Cerebellar nuclear complex (tissue), 1 donor: ENCODE measurements around the gene SARNP.
A peak's percentile ranks its signal among the peaks of the same experiment; 100 is the strongest.
"Not testable (repeated sequence)": the region's sequence is repeated elsewhere in the genome, so short reads cannot be mapped to it uniquely, and the experiment has no call there.

ENCODE experiments used
- DNase-seq, 2 experiments: peaks; one replicate each; lab custom pipeline; 2025; lab: John Stamatoyannopoulos, UW

The SARNP gene, protein sequence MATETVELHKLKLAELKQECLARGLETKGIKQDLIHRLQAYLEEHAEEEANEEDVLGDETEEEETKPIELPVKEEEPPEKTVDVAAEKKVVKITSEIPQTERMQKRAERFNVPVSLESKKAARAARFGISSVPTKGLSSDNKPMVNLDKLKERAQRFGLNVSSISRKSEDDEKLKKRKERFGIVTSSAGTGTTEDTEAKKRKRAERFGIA

DNA sequence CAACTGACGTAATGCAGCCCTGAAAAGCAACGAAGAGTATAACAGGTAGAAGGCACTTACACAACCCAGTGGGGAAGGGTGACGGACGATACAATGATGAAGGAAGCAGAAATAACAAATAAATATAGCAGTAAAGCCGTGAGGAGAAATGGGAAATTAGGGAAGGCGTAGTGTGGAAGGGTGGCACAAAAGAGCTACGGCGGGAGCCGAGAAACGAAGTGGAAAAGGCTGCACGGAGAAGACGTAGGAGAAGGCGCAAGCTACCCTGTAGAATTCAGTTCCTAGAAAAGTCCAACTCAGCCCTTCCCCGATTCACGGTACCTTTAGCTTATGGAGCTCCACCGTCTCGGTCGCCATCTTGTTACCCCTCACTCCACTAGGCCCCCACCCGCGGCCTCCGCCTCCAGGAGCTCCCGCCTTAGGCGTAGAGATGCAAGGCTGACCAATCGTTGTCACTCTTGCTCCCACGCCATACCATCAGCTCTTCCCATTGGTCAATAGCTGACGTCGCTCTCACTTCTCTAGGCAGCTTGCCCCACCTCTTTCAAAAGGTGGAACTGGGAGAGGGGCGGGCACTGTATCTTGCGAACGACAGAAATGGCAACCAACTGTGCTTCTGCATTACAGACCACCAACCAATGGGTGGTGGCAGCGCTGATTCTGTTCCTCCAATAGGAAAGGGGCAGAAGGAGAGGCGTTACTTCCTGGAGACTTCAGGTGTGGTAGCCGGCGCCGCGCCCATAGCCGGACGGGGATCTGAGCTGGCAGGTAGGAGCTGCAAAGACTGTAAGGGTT lies at the start of gene SARNP, which contains the start of gene ORMDL2:
TSS of gene SARNP (minus strand) at position 380 of the 795 bp plus-strand sequence. CDS start at position 357, 23 bp downstream.
TSS of gene ORMDL2 (plus strand) at position 697 of the 795 bp plus-strand sequence. CDS start 959 bp downstream, outside the sequence.
- DNase-seq: peak; percentile 100

DNA sequence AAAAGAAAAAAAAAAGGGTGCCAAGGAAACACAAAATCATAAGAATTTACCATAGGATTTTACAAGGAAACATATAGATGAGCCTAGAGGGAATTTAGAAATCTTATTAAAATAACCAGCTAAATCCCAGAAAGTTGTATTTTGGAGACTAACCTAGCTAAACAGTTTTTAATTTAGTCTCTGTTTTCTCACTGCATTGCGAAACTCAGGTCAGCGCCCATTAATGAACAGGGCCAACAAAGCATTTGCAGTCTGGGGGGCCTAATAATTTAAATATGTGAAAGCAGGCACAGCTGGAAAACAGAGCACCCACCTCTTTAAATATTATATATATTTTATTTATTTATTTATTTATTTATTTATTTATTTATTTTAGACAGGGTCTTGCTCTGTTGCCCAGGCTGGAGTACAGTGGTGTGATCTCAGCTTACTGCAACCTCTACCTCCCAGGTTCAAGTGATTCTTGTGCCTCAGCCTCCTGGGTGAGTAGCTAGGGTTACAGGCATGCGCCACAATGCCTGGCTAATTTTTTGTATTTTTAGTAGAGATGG lies 49.0 kb upstream of the SARNP start:
- DNase-seq: not testable (repeated sequence)

DNA sequence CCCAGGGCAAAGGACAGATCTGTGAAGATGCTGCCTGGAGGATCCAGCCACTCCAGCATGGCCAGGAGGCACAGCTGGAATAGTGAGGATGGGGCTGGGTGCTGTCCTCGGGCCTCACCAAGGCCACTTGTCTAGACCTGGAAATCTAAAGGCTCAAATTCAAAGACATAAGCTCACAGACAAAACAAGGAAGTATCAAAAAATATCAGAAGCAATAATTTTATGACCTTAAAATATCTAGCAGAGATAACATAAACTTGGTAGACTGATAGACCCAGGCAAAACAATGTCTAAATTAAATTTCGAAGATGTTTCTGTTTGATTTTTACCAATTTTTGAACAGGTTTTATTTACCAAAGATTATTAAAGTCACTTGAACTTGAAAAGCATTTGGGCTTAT lies 47.8 kb upstream of the SARNP start:
- no peak for DNase-seq

DNA sequence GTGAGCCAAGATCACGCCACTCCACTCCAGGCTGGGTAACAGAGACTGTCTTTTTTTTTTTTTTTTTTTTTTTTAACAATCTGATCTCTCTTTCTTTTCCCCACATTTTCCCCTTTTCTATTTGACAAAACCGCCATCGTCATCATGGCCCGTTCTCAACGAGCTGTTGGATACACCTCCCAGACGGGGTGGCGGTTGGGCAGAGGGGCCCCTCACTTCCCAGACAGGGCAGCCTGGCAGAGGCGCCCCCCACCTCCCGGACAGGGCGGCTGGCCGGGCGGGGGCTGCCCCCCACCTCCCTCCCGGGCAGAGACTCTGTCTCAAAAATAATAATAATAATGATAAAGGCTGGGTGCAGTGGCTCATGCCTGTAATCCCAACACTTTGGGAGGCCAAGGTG lies 45.4 kb upstream of the SARNP start:
- DNase-seq: not testable (repeated sequence)

DNA sequence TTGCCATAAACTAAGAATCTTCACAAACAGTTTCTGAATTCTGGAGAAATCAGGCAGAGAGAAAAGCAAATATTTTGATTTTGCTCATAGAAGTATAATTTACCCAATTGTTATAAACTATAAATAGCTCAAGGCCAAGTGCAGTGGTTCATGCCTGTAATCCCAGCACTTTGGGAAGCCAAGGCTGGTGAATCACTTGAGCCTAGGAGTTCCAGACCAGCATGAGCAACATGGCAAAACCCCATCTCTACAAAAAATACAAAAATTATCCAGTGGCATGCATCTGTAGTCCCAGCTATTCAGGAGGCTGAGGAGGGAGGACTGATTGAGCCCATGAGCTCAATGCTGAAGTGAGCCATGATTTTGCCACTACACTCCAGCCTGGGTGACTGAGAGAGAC lies 44.8 kb upstream of the SARNP start:
- no peak for DNase-seq

DNA sequence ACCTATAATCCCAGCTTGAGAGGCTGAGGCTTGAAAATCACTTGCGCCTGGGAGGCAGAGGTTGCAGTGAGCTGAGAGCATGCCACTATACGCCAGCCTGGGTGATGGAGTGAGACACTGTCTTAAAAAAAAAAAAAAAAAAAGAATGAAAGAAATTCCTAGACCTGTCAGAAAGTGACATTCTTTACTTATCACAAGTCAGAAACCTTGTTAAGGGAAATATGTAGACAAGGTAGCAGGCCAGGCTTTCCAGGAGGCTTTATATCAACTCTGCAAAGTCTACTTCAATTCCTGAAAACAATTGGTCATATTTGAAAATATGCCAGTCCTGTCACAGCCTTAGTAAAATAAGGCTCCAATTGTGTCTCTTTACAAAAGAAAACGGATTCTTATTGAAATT lies 44.3 kb upstream of the SARNP start:
- DNase-seq: no peak

DNA sequence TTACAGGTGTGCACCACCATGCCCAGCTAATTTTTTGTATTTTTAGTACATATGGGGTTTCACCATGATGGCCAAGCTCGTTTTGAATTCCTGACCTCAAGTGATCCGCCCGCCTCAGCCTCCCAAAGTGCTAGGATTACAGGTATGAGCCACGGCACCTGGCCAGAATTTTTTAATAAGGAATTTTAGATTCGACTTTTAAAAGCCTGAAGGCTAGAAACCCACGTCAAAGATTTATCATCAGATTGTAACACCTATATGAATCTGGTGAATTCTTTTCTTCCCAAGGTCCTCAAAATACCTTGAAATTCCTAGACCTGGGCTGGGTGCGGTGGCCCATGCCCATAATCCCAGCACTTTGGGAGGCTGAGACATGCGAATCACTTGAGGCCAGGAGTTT lies 43.9 kb upstream of the SARNP start:
- no peak for DNase-seq

DNA sequence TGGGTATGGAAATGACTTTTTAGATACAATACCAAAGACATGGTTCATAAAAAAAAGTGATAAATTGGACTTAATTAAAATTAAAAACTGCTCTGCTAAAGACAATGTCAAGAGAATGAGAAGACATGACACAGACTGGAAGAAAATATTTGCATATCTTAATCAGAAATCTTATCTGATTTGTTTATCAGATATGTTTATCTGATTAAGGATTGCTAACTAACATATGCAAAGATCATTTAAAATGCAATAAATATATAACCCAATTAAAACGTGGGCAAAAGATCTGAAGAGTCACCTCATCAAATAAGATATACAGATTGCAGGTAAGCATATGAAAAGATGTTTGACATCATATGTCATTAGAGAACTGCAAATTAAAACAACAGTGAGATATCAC lies 35.2 kb upstream of the SARNP start:
- no peak for DNase-seq

DNA sequence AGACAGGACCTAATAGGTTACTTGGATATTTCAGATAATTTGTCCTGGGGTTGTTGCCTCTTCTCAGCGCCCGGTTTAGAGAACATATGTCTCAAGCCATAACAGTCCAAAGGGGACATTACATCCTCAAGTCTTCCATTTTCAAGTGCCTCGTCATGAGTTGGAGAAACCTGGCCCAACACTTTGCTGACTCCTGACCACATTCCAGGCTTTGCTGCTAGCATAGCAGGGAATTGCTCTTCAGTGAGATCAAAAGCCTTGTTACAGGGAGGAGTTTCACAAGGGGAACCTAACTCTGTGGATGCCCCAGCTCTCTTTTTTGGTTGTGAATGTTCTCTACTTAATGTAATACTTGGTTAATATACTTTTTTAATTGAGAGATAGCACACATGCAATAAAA lies 33.4 kb upstream of the SARNP start:
- DNase-seq: no peak

DNA sequence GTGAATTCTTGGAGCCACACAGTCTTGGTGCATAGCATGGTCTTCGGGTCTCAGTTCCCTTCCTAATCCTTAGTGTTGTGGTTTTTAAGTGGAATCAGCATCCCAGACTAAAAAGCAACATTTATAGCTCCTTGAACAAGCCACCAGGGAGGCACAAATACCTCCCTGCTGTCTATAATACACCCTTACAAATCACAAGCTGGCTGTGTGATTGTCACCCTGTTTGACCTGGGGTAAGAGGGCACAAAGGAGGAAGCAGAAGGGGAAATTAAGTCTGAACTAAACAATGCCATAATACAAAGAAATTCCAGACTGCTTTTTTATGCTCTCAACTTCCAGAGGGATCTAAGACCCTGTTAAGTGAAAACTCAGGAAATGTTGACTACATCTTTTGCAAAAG lies 32.9 kb upstream of the SARNP start:
- no peak for DNase-seq

DNA sequence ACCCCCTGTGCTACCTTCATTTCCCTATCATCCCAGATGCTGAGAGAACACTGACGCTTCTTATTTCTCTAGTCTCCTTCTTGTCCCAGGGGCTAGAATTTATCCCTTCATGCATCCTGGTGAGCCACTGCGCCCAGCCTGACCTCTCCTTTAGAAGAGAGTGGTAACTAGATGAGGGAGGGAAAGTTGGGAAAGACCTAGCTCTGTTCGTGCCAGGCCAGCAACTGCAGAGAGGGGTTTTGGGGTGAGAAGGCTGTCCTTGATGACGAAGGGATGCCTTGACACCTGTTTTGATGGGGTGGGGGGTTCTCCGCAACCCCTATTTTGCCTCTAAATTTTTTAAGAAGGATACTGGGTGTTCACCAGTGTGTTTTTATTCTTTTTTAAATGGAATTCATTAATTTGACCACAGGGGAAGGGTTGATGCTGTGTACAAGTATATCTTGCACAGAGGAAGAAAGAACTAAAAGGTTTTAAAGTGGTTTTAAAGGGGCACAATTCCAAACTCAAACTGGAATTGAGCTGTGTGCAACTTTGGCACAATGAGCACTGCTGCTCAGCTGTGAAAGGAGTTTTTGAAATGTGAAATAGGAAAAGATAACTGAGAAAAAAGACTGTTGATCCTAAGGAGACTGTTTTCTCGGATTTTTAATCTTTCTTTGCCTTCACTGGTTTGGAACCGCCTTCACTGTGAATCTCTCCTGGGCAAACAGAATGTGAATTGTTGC lies 32.3 kb upstream of the SARNP start:
- DNase-seq: no peak

DNA sequence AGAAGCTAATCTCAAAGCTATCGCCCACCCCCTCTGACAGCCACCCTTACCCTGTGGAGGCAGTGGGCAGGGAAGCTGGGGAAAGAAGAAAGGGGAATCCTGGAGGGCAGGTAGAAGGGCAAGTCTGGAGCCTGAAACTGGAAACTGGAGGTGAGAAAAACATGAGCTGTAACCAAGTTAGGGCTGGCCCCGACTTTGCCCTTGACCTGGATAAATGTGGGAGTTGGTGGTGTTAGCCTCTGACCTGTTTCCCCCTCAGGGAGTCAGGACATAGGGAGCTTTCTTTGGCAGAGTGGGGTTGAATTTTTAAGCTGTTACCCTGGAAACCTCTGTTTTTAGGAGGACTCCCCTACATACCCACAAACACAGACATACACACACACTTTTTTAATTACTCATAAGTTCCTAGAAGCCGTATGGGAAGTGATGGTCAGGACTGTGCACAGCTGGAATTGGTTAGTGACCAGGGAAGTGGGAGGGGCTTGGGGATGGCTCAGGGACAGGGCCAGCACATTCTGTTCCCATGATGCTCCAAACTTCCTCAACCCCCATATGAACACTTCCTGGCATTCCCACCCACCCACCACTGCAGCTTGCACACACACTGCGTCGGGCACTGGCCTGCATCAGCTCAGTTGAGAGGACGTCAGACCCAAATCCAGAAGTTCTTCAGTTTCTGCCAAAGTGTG lies 30.2 kb upstream of the SARNP start:
- no peak for DNase-seq

DNA sequence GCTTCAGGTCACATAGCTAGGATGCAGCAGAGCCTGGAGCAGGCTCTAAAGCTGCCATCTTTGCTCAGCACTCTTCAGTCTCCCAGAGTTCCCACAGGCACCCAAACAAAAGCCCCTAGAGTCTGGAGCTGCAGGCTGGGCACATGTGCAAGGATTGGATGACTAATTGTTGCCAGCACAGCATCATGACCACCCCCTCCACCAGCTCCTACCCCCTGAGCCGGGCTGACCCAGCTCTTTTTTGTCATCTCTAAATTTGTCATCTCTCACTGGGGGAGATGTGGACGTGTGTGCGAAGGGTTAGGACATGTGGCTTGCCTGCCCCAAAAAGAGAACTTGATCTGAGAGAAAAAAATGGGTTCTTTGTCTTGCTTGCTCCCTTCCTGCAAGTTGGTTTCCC lies 29.5 kb upstream of the SARNP start:
- DNase-seq: no peak

DNA sequence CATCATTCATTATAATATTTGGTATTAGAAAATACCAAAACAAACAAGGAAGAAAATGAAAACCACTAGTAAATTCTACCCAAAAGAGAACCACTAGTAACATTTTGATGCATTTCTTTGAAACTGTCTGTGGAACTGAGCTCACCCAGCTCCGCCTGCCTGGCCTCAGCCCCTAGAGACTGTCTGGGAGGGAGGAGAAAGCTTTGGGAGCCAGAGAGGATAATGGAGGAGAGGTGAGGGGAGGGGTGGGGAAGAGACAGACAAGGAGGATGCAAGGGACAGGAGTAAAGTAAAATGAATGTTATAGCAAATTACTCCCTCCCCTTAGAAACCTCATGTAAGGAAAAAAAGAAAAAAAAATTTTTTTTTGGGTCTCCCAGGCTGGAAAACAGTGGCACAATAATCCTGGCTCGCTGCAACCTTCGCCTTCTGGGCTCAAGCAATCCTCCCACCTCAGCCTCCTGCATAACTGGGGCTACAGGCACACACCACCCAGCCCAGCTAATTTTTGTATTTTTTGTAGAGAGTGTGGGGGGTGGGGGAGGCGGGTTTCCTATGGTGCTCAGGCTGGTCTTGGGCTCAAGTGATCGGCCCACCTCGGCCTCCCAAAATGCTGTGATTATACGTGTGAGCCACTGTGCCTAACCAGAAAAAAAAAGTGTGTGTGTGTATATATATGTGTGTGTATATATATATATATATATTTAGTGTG lies 28.4 kb upstream of the SARNP start:
- no peak for DNase-seq

DNA sequence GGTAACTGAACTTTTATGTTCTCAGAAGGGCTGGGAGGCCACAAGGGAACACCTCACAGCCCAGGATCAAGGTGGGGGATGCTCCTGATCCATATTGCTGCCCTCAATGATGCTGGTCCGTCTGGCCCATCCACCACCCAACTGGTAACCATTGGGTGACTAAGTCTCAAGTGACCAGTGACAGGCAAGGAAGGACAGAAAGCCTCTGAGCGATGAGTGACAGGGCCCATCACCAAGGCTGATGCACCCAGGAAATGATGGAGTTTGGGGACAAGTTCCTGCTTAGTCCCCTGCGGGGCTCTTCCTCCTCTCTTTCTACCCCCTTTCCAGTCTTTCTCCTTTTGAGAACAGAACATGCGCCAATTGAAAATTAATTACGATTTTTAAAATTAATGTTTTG lies 27.8 kb upstream of the SARNP start:
- no peak for DNase-seq

DNA sequence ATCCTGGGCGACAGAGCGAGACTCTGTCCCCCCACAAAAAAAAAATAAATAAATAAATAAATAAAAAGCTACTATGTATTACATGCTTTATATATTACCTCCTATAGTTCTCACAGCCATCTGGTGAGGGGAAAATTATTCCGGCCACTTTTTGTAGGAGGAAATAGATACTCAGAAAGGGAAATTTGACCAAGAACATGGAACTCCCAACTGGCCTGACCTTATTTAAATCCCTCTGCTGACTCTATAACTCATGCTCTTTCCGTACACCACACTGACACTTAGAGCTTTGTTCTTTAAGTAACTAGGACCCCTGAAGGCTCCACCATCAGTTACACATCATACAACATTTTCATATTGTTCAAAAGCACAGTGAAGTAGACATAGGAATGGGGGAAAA lies 27.4 kb upstream of the SARNP start:
- no peak for DNase-seq

DNA sequence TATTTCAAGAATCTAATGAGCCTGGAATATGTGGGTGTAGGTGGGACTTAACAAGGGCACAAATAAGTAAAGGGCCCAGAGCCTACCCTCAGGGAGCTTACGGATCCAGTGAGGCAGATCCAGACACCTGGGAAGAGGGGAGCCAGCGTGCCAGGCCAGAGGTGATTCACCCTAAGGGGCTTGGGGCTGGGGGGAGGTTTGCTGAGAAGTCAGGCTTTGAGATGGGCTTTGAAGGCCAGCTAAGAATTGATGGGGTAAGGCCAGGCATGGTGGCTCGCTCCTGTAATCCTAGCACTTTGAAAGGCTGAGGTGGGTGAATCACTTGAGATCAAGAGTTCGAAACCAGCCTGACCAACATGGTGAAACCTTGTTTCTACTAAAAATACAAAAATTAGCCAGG lies 25.9 kb upstream of the SARNP start:
- DNase-seq: no peak

DNA sequence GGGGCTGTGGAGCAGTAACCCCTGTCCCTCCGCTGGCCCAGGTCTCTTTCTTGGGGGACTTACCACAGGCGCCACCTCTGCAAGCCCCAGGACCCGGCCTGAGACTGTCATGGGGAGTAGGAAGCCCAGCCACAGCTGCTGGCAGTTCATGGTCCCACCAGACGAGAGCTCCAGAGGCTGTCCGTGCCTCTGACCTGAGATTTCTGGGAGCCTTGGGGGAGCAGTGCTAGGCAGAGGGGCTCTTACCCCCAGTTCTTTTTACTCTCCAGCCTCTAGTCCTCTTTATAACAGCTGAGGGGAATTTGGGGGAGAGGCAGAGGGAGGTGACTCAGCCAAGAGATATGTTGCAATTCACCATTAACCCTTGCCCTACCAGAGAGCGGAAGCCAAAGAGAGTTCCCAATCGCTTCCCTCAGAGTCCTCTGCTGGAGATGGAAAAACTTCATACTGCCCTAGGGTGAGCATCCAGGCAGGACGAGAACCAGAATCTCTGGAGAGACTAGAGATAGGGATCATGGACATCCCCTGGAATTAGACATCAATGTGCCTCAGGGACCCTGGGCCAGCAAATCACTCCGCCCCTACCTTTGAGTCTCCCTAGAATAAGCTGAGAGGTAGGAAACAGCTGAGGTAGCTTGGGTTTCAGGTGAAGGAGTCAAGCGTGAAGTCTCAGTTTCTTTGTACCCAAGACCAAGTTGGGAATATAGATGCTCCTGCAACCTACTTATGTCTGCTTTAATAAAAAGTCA lies 25.3 kb upstream of the SARNP start, which contains the start of gene MMP19:
TSS of gene MMP19 (minus strand) at position 256 of the 749 bp plus-strand sequence. CDS start at position 150, 106 bp downstream.
- no peak for DNase-seq

DNA sequence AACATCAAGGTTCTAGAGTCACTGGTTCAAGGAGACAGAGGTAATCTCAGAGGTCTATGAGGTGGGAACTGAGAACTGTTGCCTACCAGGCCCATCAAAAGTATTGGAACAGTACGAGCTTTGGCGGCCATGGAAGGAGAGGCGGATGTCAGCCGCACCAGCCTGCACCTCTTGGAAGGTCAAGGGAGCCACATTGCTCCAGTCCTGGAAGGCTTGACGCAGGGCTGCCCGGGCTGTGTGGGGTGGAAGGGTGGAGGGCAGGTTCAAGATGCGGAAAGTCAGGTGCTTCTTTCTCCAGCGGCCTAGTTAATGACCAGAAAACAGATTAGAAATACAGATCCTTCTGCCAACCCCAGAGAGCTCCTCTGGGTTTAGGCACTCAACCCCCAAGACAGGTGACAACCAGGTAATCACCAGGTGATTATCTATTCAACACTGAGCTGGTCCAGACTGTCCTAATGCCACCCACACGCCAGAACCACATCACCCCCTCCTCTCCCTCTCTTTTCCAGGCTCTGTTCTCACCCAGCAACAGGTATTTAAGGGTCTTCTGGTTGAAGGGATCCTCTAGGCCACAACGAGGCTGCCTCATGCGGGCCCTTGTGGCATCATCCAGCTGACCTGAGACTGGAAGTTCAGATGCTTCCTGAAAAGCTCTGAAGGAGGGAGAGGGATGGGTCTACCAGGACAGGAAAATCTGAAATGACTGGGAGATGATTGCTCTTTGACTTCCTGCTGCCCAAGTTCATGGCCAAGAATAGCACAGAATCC lies 23.2 kb upstream of the SARNP start:
- no peak for DNase-seq
